Measurements from ENCODE around the gene RBM18. TPM values are rescaled to one million over a fixed set of nuclear protein-coding genes. Genes with fewer than 3 reads are reported as not detected.

Gene RBM18
- total RNA-seq, 4 donors from 2014 or later = 0.80 to 9.7 (median 4.6) TPM

GRCh38 chr9:122265149-122265915 is 692 bp upstream of the RBM18 start:
- intact Hi-C loops (cut with DNase I; ENCODE audit: low total_unique reads) (no loop called here), in situ Hi-C loops (cut with MboI; ENCODE audit: low pct_ligation_motif_present in 1 of 4, low pct_unique_long_range_greater_than_20kb in 1 of 4, low sequenced_read_pairs in 3 of 4) (no loop called here)
- Histone ChIP-seq H3K27ac (peak overlapping the region; percentile 87 to 94 (median 92)), H3K36me3 (peaks cover 0 to 8% (median 3%) of the 10 kb centered on the region in 4 donors), H3K4me1 (peaks cover 11 to 38% (median 34%) of the 10 kb centered on the region in 4 donors), H3K4me3 (peak overlapping the region; percentile 59 to 72 (median 66)), H3K9me3 (no peaks in the 10 kb centered on the region), H3K27me3 (no peaks in the 10 kb centered on the region)
- WGBS, 2 donors (ENCODE audit: low coverage in 1 of 2) = 5 to 7% methylated on average over 7 to 17 of the region's 17 CpGs
- TF ChIP-seq POLR2AphosphoS5 (IDR thresholded peaks at IDR 0.05) (no peak), CTCF (IDR thresholded peaks at IDR 0.05) (peak in 1 of 5 experiments; percentile 9), POLR2A (IDR thresholded peaks at IDR 0.05) (no peak)
- peak; percentile 28 for DNase-seq

GRCh38 chr9:122263699-122264349 is 816 bp downstream of the RBM18 start:
- no peak for TF ChIP-seq EP300 (IDR thresholded peaks at IDR 0.05; ENCODE audit: low read depth)
- TF ChIP-seq CTCF (IDR thresholded peaks at IDR 0.05) = no peak
- TF ChIP-seq POLR2AphosphoS5 (IDR thresholded peaks at IDR 0.05) = no peak
- no peak for TF ChIP-seq POLR2A (IDR thresholded peaks at IDR 0.05)
- intact Hi-C loops (cut with DNase I; ENCODE audit: low total_unique reads) = no loop called here

GRCh38 chr9:122262073-122262472 is 2.6 kb downstream of the RBM18 start:
- Histone ChIP-seq H3K27me3 (no peaks in the 10 kb centered on the region), H3K9me3 (no peaks in the 10 kb centered on the region), H3K4me3 (no peak overlapping the region), H3K27ac (peak overlapping the region in 3 of 4 donors; percentile 21 to 34 (median 25)), H3K4me1 (peaks cover 11 to 38% (median 34%) of the 10 kb centered on the region in 4 donors), H3K36me3 (peaks cover 0 to 32% (median 9%) of the 10 kb centered on the region in 4 donors)
- in situ Hi-C loops (cut with MboI; ENCODE audit: low pct_ligation_motif_present in 1 of 4, low pct_unique_long_range_greater_than_20kb in 1 of 4, low sequenced_read_pairs in 3 of 4) (no loop called here), intact Hi-C loops (cut with DNase I; ENCODE audit: low total_unique reads) (no loop called here)
- TF ChIP-seq CTCF (IDR thresholded peaks at IDR 0.05) = no peak
- TF ChIP-seq POLR2A (IDR thresholded peaks at IDR 0.05) = no peak
- no peak for TF ChIP-seq EP300 (IDR thresholded peaks at IDR 0.05; ENCODE audit: low read depth)
- TF ChIP-seq POLR2AphosphoS5 (IDR thresholded peaks at IDR 0.05) = no peak
- DNase-seq = no peak
- WGBS, 2 donors (ENCODE audit: low coverage in 1 of 2) = 79 to 100% methylated on average over 1 of the region's 1 CpG

More at GRCh38 chr9:122263699-122264349, 816 bp downstream of the RBM18 start:
- no peak for DNase-seq
- H3K27me3 ChIP-seq = no peaks in the 10 kb centered on the region
- peak overlapping the region; percentile 59 to 72 (median 66) for H3K4me3 ChIP-seq
- no peaks in the 10 kb centered on the region for H3K9me3 ChIP-seq
- WGBS, 2 donors (ENCODE audit: low coverage in 1 of 2) = 10 to 15% methylated on average over 12 to 13 of the region's 13 CpGs
- H3K27ac ChIP-seq = peak overlapping the region; percentile 87 to 94 (median 92)
- in situ Hi-C loops (cut with MboI; ENCODE audit: low pct_ligation_motif_present in 1 of 4, low pct_unique_long_range_greater_than_20kb in 1 of 4, low sequenced_read_pairs in 3 of 4) = no loop called here
- peaks cover 0 to 23% (median 8%) of the 10 kb centered on the region in 4 donors for H3K36me3 ChIP-seq
- peaks cover 11 to 38% (median 34%) of the 10 kb centered on the region in 4 donors for H3K4me1 ChIP-seq

GRCh38 chr9:122261469-122261881 is 3.2 kb downstream of the RBM18 start:
- TF ChIP-seq POLR2AphosphoS5 (IDR thresholded peaks at IDR 0.05) (no peak), EP300 (IDR thresholded peaks at IDR 0.05; ENCODE audit: low read depth) (no peak), CTCF (IDR thresholded peaks at IDR 0.05) (no peak), POLR2A (IDR thresholded peaks at IDR 0.05) (no peak)
- in situ Hi-C loops (cut with MboI; ENCODE audit: low pct_ligation_motif_present in 1 of 4, low pct_unique_long_range_greater_than_20kb in 1 of 4, low sequenced_read_pairs in 3 of 4) (no loop called here), intact Hi-C loops (cut with DNase I; ENCODE audit: low total_unique reads) (no loop called here)
- peak overlapping the region in 3 of 4 donors; percentile 21 to 34 (median 25) for H3K27ac ChIP-seq
- no peaks in the 10 kb centered on the region for H3K27me3 ChIP-seq
- WGBS, 2 donors (ENCODE audit: low coverage in 1 of 2) = 55 to 60% methylated on average over 1 of the region's 1 CpG
- DNase-seq = peak; percentile 64
- H3K4me3 ChIP-seq = no peak overlapping the region
- peaks cover 11 to 38% (median 34%) of the 10 kb centered on the region in 4 donors for H3K4me1 ChIP-seq
- no peaks in the 10 kb centered on the region for H3K9me3 ChIP-seq
- peaks cover 0 to 32% (median 9%) of the 10 kb centered on the region in 4 donors for H3K36me3 ChIP-seq
